DMS79 (cell line): ENCODE results near the gene OLIG2.

Experiments
- DNase-seq: peaks from one replicate; lab custom pipeline; 2025; lab: John Stamatoyannopoulos, UW

The OLIG2 gene

GRCh38 chr21:33033094-33033951 lies 7.6 kb downstream of the OLIG2 start:
- no peak for DNase-seq

- no peak for DNase-seq
Observed at GRCh38 chr21:33033961-33034413, 8.3 kb downstream of the OLIG2 start.

- no peak for DNase-seq
Observed at GRCh38 chr21:33035147-33035546, 9.4 kb downstream of the OLIG2 start.

GRCh38 chr21:33036430-33037162 lies 10.9 kb downstream of the OLIG2 start:
- no peak for DNase-seq

- DNase-seq: no peak
Observed at GRCh38 chr21:33037501-33037900, 11.8 kb downstream of the OLIG2 start.

- DNase-seq: no peak
Observed at GRCh38 chr21:33039536-33039935, 13.8 kb downstream of the OLIG2 start.

GRCh38 chr21:33040215-33040614 lies 14.5 kb downstream of the OLIG2 start:
- DNase-seq: no peak

GRCh38 chr21:33041981-33042380 lies 16.2 kb downstream of the OLIG2 start:
- DNase-seq: no peak

GRCh38 chr21:33042812-33043211 lies 17.1 kb downstream of the OLIG2 start:
- DNase-seq: no peak

- DNase-seq: no peak
Observed at GRCh38 chr21:33046455-33046854, 20.7 kb downstream of the OLIG2 start.

GRCh38 chr21:33047231-33047630 lies 21.5 kb downstream of the OLIG2 start:
- DNase-seq: no peak

GRCh38 chr21:33051925-33052324 lies 26.2 kb downstream of the OLIG2 start:
- no peak for DNase-seq

GRCh38 chr21:33053951-33054350 lies 28.2 kb downstream of the OLIG2 start:
- DNase-seq: no peak

- no peak for DNase-seq
Observed at GRCh38 chr21:33055991-33056390, 30.3 kb downstream of the OLIG2 start.

GRCh38 chr21:33057385-33057940 lies 31.7 kb downstream of the OLIG2 start:
- DNase-seq: no peak

GRCh38 chr21:33058527-33058926 lies 32.8 kb downstream of the OLIG2 start:
- no peak for DNase-seq

- no peak for DNase-seq
Observed at GRCh38 chr21:33058957-33059356, 33.2 kb downstream of the OLIG2 start.

- no peak for DNase-seq
Observed at GRCh38 chr21:33059380-33059841, 33.7 kb downstream of the OLIG2 start.

GRCh38 chr21:33061233-33061632 lies 35.5 kb downstream of the OLIG2 start:
- DNase-seq: no peak

- DNase-seq: no peak
Observed at GRCh38 chr21:33063375-33063883, 37.7 kb downstream of the OLIG2 start.

GRCh38 chr21:33063907-33064622 lies 38.3 kb downstream of the OLIG2 start:
- DNase-seq: no peak
